Measurements from ENCODE around the gene ELMOD3.

The ELMOD3 gene

DNA sequence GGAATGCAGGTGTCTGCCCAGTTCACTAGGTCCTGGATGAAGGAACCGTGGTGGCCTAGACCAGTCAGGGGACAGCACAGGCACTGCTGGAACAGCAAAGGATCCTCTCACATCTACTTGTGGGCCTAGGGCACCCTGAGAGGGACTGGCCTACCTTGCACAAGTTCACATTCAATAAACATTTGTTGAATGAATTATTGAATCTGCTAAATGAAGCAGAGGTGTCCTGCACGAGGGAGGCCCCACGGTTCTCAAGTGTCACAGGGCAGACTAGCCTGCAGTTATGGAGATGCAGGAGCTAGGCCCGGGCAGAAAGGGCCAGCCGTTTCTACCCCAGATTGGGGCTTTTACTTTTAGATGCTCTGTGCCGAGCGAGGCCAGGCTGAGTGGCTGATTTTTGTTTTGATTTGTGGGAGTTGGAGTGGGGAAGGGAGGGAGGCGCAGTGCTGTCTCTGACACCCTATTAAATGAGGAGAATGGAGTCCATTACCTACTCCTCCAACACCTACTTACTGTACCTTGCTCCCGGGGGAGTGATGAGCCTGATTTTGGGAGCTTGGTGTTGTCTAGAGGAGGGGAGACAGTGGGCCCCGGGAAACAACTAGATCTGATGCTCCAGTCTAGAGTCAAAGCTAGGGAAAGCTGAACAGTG, 82.4 kb downstream of the ELMOD3 start:
- peak overlapping the region; percentile 50; the same call in 1 of the 2 replicates for H3K9ac ChIP-seq (ENCODE audit: low read length)
- H3K79me2 ChIP-seq (ENCODE audit: low read length) = no peaks in the 10 kb centered on the region
- no peaks in the 10 kb centered on the region for H4K20me1 ChIP-seq (ENCODE audit: insufficient read depth, low read length)
- no peaks in the 10 kb centered on the region for H3K9me2 ChIP-seq (replicated peaks; ENCODE audit: insufficient read depth, low read length)
- H3F3A ChIP-seq (ENCODE audit: insufficient read depth, low read length) = no peaks in the 10 kb centered on the region
- no peaks in the 10 kb centered on the region for H3K36me3 ChIP-seq (replicated peaks; ENCODE audit: insufficient read depth, low read length)
- no peaks in the 10 kb centered on the region for H3K27me3 ChIP-seq (replicated peaks; ENCODE audit: insufficient read depth, low read length)
- H3K9me3 ChIP-seq (replicated peaks; ENCODE audit: insufficient read depth, low read length) = no peaks in the 10 kb centered on the region
- DNase-seq = no peak
- peaks cover 5% of the 10 kb centered on the region for H3K4me1 ChIP-seq (ENCODE audit: low read length)
- H2AFZ ChIP-seq (ENCODE audit: low read length) = peak overlapping the region; percentile 90
- TF ChIP-seq, protein P1, sequence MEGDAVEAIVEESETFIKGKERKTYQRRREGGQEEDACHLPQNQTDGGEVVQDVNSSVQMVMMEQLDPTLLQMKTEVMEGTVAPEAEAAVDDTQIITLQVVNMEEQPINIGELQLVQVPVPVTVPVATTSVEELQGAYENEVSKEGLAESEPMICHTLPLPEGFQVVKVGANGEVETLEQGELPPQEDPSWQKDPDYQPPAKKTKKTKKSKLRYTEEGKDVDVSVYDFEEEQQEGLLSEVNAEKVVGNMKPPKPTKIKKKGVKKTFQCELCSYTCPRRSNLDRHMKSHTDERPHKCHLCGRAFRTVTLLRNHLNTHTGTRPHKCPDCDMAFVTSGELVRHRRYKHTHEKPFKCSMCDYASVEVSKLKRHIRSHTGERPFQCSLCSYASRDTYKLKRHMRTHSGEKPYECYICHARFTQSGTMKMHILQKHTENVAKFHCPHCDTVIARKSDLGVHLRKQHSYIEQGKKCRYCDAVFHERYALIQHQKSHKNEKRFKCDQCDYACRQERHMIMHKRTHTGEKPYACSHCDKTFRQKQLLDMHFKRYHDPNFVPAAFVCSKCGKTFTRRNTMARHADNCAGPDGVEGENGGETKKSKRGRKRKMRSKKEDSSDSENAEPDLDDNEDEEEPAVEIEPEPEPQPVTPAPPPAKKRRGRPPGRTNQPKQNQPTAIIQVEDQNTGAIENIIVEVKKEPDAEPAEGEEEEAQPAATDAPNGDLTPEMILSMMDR (IDR thresholded peaks at IDR 0.05; ENCODE audit: low read length) = no peak
- no peak for TF ChIP-seq EZH2 (optimal IDR thresholded peaks at IDR 0.05; ENCODE audit: low read depth, low read length)
- no peak for TF ChIP-seq EZH2phosphoT487 (IDR thresholded peaks at IDR 0.05; ENCODE audit: low read length)
- 0 out of 2 replicates have a peak overlapping the region, but pooled peaks have one; percentile 46 for H3K4me3 ChIP-seq (ENCODE audit: low read length)
- peak overlapping the region; percentile 60; the same call in 1 of the 2 replicates for H3K4me2 ChIP-seq (ENCODE audit: low read depth, low read length)
- no peak overlapping the region for H3K27ac ChIP-seq (ENCODE audit: low read length)

- Histone ChIP-seq H3K36me3 (replicated peaks; ENCODE audit: insufficient read depth, low read length) (no peaks in the 10 kb centered on the region), H3K27me3 (replicated peaks; ENCODE audit: insufficient read depth, low read length) (no peaks in the 10 kb centered on the region), H3K9me3 (replicated peaks; ENCODE audit: insufficient read depth, low read length) (no peaks in the 10 kb centered on the region), H3F3A (ENCODE audit: insufficient read depth, low read length) (no peaks in the 10 kb centered on the region), H3K4me3 (ENCODE audit: low read length) (peak overlapping the region; percentile 46; the same call in 1 of the 2 replicates), H3K27ac (ENCODE audit: low read length) (no peak overlapping the region), H2AFZ (ENCODE audit: low read length) (peak overlapping the region; percentile 90), H3K4me1 (ENCODE audit: low read length) (peaks cover 5% of the 10 kb centered on the region), H3K4me2 (ENCODE audit: low read depth, low read length) (peak overlapping the region; percentile 60), H3K9ac (ENCODE audit: low read length) (peak overlapping the region; percentile 50; the same call in 1 of the 2 replicates), H3K79me2 (ENCODE audit: low read length) (no peaks in the 10 kb centered on the region), H3K9me2 (replicated peaks; ENCODE audit: insufficient read depth, low read length) (no peaks in the 10 kb centered on the region), H4K20me1 (ENCODE audit: insufficient read depth, low read length) (no peaks in the 10 kb centered on the region)
- peak; percentile 63 for DNase-seq
- TF ChIP-seq, protein P1 (IDR thresholded peaks at IDR 0.05; ENCODE audit: low read length) = no peak
- TF ChIP-seq EZH2 (optimal IDR thresholded peaks at IDR 0.05; ENCODE audit: low read depth, low read length) (no peak), EZH2phosphoT487 (IDR thresholded peaks at IDR 0.05; ENCODE audit: low read length) (no peak)
Measured at GRCh38 chr2:85437488-85438200, 83.1 kb downstream of the ELMOD3 start.

GRCh38 chr2:85438201-85439024, 83.8 kb downstream of the ELMOD3 start:
- Histone ChIP-seq H2AFZ (ENCODE audit: low read length) (no peak overlapping the region), H3K79me2 (ENCODE audit: low read length) (no peaks in the 10 kb centered on the region), H3K27me3 (replicated peaks; ENCODE audit: insufficient read depth, low read length) (no peaks in the 10 kb centered on the region), H4K20me1 (ENCODE audit: insufficient read depth, low read length) (no peaks in the 10 kb centered on the region), H3K4me3 (ENCODE audit: low read length) (peak overlapping the region; percentile 46; the same call in 1 of the 2 replicates), H3K27ac (ENCODE audit: low read length) (no peak overlapping the region), H3K36me3 (replicated peaks; ENCODE audit: insufficient read depth, low read length) (no peaks in the 10 kb centered on the region), H3K4me2 (ENCODE audit: low read depth, low read length) (peak overlapping the region; percentile 48), H3K9ac (ENCODE audit: low read length) (no peak overlapping the region), H3F3A (ENCODE audit: insufficient read depth, low read length) (no peaks in the 10 kb centered on the region), H3K4me1 (ENCODE audit: low read length) (peaks cover 5% of the 10 kb centered on the region), H3K9me3 (replicated peaks; ENCODE audit: insufficient read depth, low read length) (no peaks in the 10 kb centered on the region), H3K9me2 (replicated peaks; ENCODE audit: insufficient read depth, low read length) (no peaks in the 10 kb centered on the region)
- DNase-seq = no peak
- TF ChIP-seq, protein P1 (IDR thresholded peaks at IDR 0.05; ENCODE audit: low read length) = no peak
- TF ChIP-seq EZH2phosphoT487 (IDR thresholded peaks at IDR 0.05; ENCODE audit: low read length) (no peak), EZH2 (optimal IDR thresholded peaks at IDR 0.05; ENCODE audit: low read depth, low read length) (no peak)
